HepG2 (cell line): Measurements from ENCODE around the gene CRADD.

Experiments used
- ZFP36L2 ChIP-seq: sonication (generic); formaldehyde crosslinking; IDR thresholded peaks from 2 replicates; pipeline ENCODE4 v1.4.0; 2020; ENCODE audit warnings: missing genetic modification reagents
- TF ChIP-seq, protein P1 (sequence below): sonication (generic); formaldehyde crosslinking; IDR thresholded peaks from 2 replicates; pipeline ENCODE4 v1.5.0; 2020; ENCODE audit warnings: mild to moderate bottlenecking, missing genetic modification reagents, moderate library complexity

DNA sequence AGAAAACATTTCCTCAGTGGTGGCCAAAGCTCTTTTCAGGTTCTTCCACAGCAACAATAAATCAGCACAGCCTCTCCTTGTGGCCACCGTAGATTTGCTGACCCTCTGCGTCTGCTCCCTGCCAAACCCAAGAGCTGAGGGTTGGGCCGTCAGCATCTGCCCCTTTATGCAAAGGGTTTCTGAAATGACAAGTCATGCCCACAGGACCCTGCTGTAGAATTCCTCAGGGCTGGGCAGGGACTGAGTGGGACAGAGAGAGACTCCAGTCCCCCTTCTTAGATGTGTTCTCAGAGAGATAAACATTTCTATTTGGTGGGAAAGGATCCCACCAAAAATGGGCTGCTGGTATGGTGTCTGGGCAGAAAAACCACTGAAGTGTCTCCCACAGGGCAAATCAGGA lies 238.2 kb downstream of the CRADD start:
- TF ChIP-seq ZFP36L2 = no peak
- TF ChIP-seq, protein P1, sequence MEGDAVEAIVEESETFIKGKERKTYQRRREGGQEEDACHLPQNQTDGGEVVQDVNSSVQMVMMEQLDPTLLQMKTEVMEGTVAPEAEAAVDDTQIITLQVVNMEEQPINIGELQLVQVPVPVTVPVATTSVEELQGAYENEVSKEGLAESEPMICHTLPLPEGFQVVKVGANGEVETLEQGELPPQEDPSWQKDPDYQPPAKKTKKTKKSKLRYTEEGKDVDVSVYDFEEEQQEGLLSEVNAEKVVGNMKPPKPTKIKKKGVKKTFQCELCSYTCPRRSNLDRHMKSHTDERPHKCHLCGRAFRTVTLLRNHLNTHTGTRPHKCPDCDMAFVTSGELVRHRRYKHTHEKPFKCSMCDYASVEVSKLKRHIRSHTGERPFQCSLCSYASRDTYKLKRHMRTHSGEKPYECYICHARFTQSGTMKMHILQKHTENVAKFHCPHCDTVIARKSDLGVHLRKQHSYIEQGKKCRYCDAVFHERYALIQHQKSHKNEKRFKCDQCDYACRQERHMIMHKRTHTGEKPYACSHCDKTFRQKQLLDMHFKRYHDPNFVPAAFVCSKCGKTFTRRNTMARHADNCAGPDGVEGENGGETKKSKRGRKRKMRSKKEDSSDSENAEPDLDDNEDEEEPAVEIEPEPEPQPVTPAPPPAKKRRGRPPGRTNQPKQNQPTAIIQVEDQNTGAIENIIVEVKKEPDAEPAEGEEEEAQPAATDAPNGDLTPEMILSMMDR (CRISPR knock-in tag) = no peak
